HK-2 (cell line): ENCODE results near the gene OR52H1.

Source experiments
- DNase-seq: peaks from one replicate; pipeline ENCODE4 v3.0.0-alpha.2; 2018; ENCODE audit not compliant: unreplicated experiment

Gene OR52H1

GRCh38 chr11:5534046-5534445 is 14.3 kb downstream of the OR52H1 start:
- no peak for DNase-seq

GRCh38 chr11:5531053-5531831 is 17.1 kb downstream of the OR52H1 start:
- no peak for DNase-seq

DNA sequence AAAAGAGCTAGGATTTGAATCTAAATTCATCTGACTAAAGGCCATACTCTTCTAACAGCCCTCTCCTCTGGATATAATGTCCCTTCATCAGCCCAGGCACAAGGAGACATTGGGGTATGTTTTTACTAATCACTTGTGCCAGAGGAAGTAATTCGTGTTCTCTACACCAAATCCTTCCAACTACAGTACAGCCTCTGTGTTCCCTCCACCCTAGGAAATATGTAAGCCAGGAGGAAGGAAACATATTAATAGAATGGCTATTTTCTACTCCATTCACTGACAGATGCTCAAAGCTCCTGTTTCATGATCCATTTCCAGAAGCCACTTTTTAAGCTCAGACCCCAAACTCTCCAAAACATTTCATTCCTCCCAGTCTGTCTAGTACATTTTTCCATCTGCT is 19.8 kb downstream of the OR52H1 start:
- no peak for DNase-seq

DNA sequence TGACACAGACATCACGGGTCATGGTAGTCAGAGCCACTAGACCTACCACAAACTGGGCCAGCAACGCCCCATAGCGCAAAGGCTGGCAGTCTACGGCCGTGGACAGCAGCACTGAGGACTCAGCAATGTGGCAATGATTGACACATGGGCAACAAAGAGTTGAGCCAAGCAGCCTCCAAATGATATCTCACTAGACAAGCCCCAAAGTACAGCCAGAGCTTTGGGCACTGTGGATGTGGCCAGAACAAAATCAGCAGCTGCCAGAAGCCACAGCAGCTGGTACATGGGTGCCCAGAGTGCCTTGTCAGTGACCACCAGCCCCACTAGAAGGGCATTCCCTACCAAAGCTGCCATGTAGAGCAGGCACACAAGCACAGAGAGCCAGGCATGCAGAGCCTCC is 20.6 kb downstream of the OR52H1 start:
- DNase-seq, result no peak

DNA sequence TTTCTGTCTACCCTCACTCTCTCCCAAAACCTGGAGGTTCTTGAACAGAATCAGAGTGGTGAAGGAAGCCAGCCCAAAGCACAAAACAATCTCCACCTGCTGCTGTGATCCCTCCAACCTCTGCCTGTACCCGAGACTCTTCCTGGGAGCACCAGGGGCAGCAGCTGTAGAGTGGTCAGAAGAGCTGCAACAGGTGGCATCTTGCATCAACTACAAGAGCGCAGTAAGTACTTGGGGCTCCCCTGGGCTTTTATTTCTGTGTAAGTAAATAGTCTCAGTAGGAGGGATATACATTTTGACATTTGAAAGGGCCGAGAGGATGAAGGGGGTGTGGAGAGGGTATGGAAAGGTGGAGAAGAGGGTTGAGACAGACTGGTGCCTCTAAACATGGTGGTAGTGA is 23.6 kb downstream of the OR52H1 start:
- no peak for DNase-seq

DNA sequence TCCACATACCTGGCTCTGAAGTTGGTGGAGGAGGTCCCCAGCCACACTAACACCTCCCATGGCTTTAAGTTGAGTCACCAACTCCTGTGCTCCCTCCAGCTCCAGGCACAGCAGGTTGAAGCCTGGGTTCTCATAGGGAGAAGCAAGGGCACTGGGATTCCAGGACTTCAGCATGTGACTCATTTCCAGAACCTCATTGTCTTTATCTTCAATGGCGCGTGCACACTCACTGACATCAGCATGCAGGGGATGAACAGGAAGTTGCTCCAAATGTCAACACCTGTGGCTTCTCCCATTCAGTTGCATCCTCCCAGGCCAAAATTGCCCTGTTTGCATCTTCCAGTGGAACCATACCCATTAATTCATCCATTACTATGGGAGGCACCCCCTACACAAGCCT is 26.0 kb downstream of the OR52H1 start:
- DNase-seq, result no peak

DNA sequence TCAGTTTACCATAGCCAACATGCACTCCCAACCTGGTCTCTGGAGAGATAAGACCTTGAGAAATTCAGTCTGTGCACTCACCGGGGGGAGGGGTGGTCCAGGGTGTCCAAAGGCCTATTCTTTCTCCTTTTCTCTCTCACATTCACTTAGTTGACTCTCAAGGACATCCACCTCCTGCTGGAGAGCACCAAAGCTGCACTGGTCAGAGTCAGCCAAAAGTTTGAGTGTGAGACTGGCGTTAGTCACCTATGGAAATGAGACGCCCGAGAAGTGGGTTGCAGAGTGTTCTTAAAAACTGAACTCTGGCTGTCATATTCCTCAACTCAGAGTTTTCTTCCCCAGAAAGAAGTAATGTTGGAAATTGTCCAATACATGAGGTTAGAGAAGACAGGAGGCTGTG is 26.8 kb downstream of the OR52H1 start:
- DNase-seq, result no peak

DNA sequence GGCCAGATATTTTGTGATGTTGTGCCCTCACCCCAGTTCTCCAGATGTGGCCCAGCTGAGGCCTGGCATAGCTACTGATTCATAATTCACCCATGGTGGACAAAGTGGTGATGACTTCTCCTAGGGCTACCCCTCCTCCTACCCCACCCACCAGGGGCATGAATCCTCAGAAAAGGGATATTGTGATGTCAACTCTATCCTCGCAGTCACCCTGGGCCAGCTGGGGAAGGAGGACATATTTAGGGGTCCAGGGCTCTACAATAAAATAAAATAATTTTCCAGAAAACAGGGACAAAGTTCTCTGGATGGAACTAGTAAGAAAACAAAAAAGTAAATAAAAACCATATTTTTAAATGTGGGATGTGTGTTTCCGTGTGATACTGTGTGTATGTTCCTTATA is 31.7 kb downstream of the OR52H1 start, which contains the start of gene UBQLNL:
Gene UBQLNL, minus strand, starts transcription at position 101 of the 400 bp plus-strand sequence. CDS start 258 bp downstream, outside the sequence.
- DNase-seq, result no peak

DNA sequence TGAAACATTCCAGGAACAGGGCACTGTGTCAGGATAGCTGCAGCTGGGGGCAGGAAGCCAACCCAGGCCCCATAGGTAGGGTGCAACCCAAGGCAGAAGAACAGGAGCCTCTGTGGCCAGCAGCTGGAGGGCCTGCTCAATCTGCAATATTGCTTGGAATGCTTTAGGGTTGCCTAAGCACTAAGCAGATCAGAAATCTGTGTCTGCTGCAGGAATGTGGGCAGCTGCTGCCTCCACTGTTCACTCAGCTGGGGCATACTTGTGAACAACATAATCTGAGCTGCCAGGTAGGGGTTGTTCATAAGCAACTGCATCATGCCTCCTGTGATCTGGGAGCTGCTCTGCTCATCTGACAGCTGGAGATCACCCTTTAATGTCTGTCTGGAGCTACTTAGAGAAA is 33.5 kb downstream of the OR52H1 start:
- DNase-seq, result no peak

DNA sequence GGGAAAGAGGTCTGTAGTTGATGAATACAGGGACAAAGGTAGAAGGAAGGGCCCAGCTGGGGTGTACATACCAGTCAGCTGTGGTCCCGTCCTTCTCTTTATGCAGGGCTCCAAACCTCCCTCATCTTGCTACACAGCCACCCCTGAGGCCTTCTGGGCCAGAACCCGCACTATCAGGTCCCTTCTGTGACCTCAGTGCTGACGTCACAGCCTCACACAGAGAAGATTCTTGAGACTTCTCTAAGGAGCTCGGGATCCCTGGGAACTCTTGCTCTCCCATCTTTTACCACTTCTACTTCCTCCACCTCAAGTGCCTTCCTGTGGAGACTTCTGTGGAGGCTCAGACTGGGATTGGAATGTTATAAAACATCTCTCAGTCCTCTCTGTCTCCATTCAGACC is 38.5 kb downstream of the OR52H1 start, which contains the start of gene UBQLN3:
Gene UBQLN3, minus strand, starts transcription at position 155 of the 400 bp plus-strand sequence. CDS start 399 bp downstream, outside the sequence.
- no peak for DNase-seq

DNA sequence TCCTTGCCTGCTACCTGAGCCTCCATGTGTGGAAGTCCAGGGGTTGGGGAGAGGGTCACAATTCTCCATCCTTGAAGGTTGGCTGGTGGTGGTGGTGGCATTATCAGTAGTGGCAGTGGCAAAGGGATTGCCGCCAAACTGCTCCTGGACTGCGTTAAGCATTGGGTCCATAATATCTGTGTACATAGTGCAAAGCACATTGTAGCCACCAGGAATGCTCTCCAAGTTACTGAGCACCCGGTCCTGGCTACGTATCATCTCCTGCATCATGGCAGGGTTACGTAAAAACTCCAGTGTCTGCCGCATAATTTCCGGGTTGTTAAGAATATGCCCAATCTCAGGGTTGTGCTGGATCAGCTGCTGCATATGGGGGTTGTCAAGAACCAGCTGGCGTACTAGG is 39.7 kb downstream of the OR52H1 start:
- no peak for DNase-seq

DNA sequence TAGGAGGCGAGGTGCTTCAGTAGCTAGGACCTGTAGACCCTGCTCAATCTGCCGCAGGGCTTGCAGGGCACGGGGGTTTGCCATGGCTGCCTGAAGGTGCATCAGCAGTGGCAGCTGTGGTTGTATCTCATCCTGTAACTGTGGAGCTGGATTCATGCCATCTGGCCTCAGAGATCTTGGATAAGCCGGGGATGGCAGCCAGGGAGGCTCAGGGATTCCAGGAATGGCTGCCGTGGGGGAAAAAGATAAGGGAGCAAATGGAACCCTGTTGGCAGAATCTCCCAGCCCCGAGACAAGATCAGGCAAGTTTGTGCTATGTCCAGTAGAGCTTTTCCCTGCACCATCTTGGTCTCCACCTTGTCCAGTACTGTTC is 40.4 kb downstream of the OR52H1 start:
- DNase-seq, result no peak

- DNase-seq, result no peak
These were observed 41.0 kb downstream of the OR52H1 start for GRCh38 chr11:5507177-5507932.

GRCh38 chr11:5505363-5506048 is 42.8 kb downstream of the OR52H1 start:
- no peak for DNase-seq

DNA sequence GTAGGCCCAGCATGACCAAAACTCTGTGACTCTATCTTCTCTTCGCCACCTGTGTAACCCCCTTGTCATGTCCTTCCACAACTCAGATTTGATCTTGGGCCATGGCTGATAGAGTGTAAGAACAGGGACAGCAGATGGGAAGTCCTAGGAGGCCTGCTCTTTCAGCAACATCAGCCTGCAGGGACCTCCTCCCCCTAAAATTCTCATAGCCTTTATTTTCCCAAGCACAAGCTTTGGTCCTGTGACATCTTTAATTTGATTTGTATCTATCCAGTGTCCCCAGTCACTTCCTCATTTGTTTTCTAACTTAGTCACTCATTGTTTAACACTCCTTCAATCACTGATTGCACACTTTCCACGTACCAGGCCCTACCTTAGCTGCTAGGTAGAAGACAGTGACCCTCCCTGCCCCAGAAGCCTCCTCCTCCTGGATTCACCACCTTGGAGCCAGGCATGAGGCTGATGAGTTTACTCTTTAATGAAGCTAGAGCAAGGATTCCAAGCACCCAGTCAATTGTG is 43.9 kb downstream of the OR52H1 start:
- no peak for DNase-seq

GRCh38 chr11:5500393-5500801 is 47.9 kb downstream of the OR52H1 start:
- DNase-seq, result no peak

- DNase-seq, result no peak
These were observed 48.7 kb downstream of the OR52H1 start for GRCh38 chr11:5499671-5500070.
